HG03097 (cell line): ENCODE results near the gene GDA.
A peak's percentile ranks its signal among the peaks of the same experiment; 100 is the strongest.

Experiments
- ATAC-seq: cut with Tn5 transposase; IDR thresholded peaks from one replicate; pipeline ENCODE4 v1.9.1; 2021; ENCODE audit not compliant: unreplicated experiment, low FRiP score

The GDA gene

DNA sequence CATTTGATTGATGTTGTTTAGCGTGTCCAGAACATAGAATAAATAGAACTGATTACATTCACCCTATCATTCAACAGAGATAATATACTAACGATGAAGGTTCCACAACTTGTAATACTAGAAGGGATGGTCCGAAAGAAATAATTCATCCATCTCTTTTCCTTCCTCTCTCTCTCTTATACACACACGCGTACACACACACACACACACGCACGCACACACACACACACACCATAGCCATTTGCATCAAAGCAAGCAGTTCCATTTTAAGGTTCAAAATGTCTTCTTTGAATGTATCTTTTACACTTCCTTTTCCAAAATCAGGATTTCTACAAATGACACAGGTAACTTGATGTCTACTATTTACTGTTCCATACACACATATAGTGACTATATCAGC, 887 bp downstream of the GDA start:
- no peak for ATAC-seq

- no peak for ATAC-seq
These were observed 1.4 kb downstream of the GDA start for GRCh38 chr9:72150661-72151060.

DNA sequence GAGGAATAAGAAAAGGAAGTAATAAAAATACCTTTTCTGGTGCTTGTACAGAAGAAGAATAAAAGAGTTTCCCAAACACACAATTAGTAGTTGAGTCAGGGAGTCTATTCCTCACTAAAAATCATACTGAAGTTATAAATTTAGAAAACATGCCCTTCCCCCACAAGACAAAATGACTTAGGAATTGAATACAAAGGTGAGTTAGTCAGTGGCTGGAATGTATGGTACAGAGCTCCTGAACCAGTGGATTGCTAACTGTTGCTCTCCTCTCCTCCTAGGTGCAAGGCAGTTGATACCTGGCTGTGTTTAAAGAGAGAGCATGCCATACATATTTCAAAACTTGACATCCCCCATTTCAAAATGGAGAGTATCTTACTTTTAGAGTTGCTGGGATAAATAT, 1.9 kb downstream of the GDA start:
- no peak for ATAC-seq

DNA sequence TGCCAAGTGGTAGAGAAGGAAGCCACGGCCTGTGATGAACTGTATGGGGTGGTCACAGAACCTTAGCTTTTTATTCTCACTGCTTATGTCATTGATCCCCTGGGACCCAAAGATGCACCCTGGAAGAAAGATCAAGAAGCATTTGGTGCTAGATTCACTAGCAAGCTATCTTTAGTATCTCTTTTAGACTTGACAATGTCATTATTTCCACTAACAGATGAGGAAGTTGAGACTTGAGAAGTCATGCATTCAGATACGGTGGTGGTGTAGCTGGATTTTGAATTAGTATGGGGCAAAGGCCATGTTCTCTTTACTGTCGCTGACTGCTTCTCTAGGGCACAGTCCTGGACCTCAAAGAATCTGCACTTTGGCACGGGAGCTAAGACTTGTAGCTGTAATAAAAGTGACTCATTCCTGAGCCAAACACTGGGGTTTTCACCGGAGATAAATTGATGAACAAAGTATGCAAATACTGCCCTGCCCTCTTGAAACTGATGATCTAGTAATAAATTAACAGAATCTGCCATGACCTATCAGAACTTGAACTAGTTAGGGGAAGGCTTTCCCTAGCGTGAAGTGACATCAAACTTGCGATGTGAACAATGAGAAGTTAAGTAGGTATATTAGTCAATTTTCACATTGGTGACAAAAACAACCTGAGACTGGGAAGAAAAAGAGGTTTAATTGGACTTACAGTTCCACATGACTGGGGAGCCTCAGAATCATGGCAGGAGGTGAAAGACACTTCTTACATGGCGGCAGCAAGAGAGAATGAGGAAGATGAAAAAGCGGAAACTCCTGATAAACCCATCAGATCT, 5.4 kb downstream of the GDA start:
- ATAC-seq: peak; percentile 90

- ATAC-seq: no peak
These were observed 6.1 kb downstream of the GDA start for GRCh38 chr9:72155301-72155700.

DNA sequence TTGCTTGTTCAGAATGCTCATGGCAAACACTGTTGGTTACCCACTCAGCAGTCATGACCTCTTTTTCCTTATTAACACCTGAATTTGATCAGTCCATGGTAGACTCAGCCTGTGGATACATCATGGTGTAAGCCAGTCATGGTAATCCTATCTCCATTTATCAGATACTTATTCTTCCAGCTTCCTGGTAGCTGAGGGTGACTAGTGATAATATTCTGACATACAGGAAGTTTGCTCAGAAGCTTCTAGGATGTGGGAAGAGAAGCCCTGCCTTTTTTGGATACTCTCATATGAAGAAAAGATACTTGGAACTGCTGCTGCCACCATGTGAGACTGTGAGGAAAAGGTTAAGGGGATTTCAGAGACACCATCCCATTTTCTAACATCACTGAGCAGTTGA, 7.3 kb downstream of the GDA start:
- ATAC-seq: no peak

GRCh38 chr9:72158680-72159079, 9.4 kb downstream of the GDA start:
- ATAC-seq: no peak

DNA sequence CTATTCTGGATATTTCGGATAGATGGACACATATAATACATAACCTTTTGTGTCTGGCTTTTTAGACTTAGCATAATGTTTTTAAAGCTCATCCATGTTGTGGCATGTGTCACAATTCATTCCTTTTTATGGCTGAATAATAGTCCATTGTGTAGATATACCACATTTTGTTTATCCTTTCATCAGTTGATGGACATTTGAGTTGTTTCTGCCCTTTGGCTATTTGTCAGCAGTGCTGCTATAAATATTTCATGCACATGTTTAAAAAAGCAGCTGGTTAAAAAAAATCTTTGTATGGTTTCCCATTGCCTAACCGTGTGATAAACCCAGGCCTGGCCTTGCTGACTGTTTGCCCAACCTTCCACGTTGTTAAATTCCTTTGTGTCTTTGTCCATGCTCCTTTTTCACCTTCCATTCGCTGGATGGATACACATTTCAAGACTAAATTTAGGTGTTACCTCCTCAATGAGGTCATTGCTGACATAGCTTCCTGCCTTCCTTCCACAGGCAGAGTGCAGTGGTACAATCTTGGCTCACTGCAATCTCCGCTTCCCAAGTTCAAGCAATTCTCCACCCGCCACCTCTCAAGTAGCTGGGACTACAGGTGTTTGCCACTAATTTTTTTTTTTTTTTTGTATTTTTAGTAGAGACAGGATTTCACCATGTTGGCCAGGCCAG, 11.3 kb downstream of the GDA start:
- no peak for ATAC-seq

DNA sequence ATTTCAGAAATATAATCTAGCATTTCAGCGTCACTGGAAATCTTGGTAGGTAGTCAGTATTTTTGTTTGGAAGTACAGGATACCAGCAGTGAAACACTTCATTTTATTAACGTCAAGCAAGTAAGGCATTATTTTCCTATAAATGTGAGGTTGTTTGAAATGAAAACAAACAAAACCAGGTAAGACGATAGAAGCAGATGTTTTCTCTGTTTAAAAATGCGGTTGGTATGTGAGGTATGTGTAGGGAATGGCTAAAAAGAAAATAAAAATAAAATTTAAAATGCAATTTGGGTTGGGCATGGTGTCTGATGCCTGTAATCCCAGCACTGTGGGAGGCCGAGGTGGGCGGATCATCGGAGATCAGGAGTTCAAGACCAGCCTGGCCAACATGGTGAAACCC, 16.1 kb downstream of the GDA start:
- ATAC-seq: no peak

DNA sequence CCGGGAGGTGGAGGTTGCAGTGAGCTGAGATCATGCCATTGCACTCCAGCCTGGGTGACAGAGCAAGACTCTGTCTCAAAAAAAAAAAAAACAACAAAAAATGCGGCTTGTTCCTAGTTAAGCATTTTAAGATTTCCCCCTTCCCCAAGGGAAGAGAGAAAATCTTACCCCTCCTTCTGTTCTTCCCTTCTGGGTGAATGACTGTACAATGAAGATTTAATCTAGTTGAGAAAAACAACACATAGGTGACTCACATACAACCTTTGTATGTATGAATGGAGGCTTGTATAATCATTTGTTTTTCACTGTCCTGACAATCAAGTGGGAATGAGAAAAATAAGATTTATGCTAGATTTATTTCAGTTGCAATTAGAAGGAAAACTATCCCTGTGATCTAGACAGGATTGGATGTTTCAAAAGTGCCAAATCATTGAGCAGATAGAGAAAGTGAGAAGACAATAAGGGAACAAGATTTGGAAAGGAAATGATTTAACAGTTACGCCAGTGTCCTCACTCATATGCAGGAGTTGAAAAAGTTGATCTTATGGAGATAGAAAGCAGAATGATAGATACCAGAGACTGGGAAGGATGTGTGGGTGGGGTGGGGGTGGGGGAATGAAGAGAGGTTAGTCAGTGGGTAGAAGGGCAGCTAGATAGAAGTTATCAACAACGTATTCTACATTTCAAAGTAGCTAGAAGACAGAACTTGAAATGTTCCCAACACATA, 16.7 kb downstream of the GDA start:
- no peak for ATAC-seq

GRCh38 chr9:72168075-72168474, 18.8 kb downstream of the GDA start:
- no peak for ATAC-seq

- ATAC-seq: no peak
These were observed 19.9 kb downstream of the GDA start for GRCh38 chr9:72169178-72169577.

- no peak for ATAC-seq
These were observed 23.8 kb downstream of the GDA start for GRCh38 chr9:72173080-72173479.

GRCh38 chr9:72185561-72185960, 36.3 kb downstream of the GDA start:
- no peak for ATAC-seq

- ATAC-seq: no peak
These were observed 38.0 kb downstream of the GDA start for GRCh38 chr9:72187121-72187695.

- ATAC-seq: no peak
These were observed 39.0 kb downstream of the GDA start for GRCh38 chr9:72188232-72188631.

- peak; percentile 97 for ATAC-seq
These were observed 44.2 kb downstream of the GDA start for GRCh38 chr9:72193478-72193881.

GRCh38 chr9:72199238-72199637, 50.0 kb downstream of the GDA start:
- no peak for ATAC-seq

- ATAC-seq: no peak
These were observed 51.2 kb downstream of the GDA start for GRCh38 chr9:72200452-72200851.

GRCh38 chr9:72202009-72202408, 52.8 kb downstream of the GDA start:
- ATAC-seq: no peak

DNA sequence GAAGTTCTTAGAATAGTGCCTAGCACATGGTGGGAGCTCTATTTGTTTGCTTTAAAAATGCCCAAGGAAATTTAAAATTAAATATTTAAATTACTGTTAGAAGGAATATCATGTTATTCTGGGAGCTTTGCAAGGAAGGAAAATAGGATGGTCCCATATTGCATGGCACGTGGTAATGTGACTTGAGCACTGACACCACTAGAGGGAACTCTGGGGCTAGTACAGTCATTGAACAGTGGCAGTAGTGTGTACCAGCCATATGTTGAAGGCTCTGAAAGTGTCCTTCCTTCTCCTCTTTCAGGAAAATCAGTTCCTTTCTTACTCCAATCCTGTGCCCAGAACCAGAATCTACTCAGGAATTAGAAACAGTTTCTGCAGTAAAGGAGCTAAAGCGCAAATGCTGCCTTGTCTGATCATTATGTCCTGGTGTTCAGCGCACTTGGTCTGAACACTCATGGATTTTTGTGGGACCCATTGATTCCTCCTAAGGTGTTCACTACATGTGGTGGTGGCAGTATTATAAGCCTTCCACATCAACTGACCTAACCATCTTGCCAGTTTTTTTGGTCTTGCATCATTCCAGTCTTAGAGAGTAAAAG, 54.1 kb downstream of the GDA start:
- peak; percentile 45 for ATAC-seq
